Keratinocyte (primary cell): ENCODE results near the gene SARS1. TPM values are rescaled to one million over a fixed set of nuclear protein-coding genes. Genes with fewer than 3 reads are reported as not detected.

Experiments
- DNase-seq: peaks from one replicate; pipeline ENCODE4 v3.0.0-alpha.2; 2011; ENCODE audit warnings: low read depth, missing footprints, low spot score
- FAIRE-seq: peaks from 2 replicates; lab custom pipeline; 2011; peaks lifted over from hg19 to GRCh38; lab: Jason Lieb, UNC
- H2AFZ ChIP-seq: 2 replicates; pipeline ENCODE4 v1.6.0; 2012; ENCODE audit warnings: low read length, control low read depth, inconsistent platforms; ENCODE audit not compliant: control insufficient read depth
- H3K27ac ChIP-seq: 2 replicates; pipeline ENCODE4 v1.5.1; 2011; ENCODE audit warnings: low read length; ENCODE audit not compliant: control insufficient read depth, insufficient read depth
- H3K27me3 ChIP-seq: 3 replicates; pipeline ENCODE4 v1.6.0; 2011; ENCODE audit warnings: low read length; ENCODE audit not compliant: control insufficient read depth, insufficient read depth; ENCODE audit errors: extremely low read depth
- H3K36me3 ChIP-seq, 2 experiments: 2 replicates in 1 of 2; 3 replicates in 1 of 2; pipeline ENCODE4 v1.5.1; 2011; ENCODE audit warnings: low read length in 2 of 2, mild to moderate bottlenecking in 1 of 2; ENCODE audit not compliant: control insufficient read depth in 2 of 2, insufficient read depth in 2 of 2; ENCODE audit errors: extremely low read depth in 1 of 2
- H3K4me1 ChIP-seq: 3 replicates; pipeline ENCODE4 v1.5.1; 2011; ENCODE audit warnings: low read length; ENCODE audit not compliant: control insufficient read depth, insufficient read depth; ENCODE audit errors: extremely low read depth
- H3K4me2 ChIP-seq: 3 replicates; pipeline ENCODE4 v1.6.0; 2011; ENCODE audit warnings: low read depth, low read length; ENCODE audit not compliant: control insufficient read depth, insufficient read depth; ENCODE audit errors: extremely low read depth
- H3K4me3 ChIP-seq, 3 experiments: fragments of 200-600 bp in 1 of 3; sonication (generic) in 1 of 3; 2 replicates in 2 of 3; 3 replicates in 1 of 3; pipeline ENCODE4 v1.5.1; 2011 to 2016; ENCODE audit warnings: low read length in 3 of 3, mild to moderate bottlenecking in 3 of 3, control low read depth in 2 of 3, inconsistent platforms in 1 of 3, low read depth in 1 of 3, mixed read lengths in 1 of 3, mixed run types in 1 of 3, moderate library complexity in 1 of 3; ENCODE audit not compliant: control insufficient read depth in 2 of 3, insufficient read depth in 2 of 3; ENCODE audit errors: extremely low read depth in 1 of 3
- H3K79me2 ChIP-seq: 2 replicates; pipeline ENCODE4 v1.6.0; 2012; ENCODE audit warnings: low read length; ENCODE audit not compliant: control insufficient read depth, insufficient read depth
- H3K9ac ChIP-seq: 3 replicates; pipeline ENCODE4 v1.6.0; 2011; ENCODE audit warnings: low read length; ENCODE audit not compliant: control insufficient read depth, insufficient read depth; ENCODE audit errors: extremely low read depth
- H3K9me1 ChIP-seq: 3 replicates; pipeline ENCODE4 v1.6.0; 2011; ENCODE audit warnings: low read length; ENCODE audit not compliant: control insufficient read depth, insufficient read depth; ENCODE audit errors: extremely low read depth
- H3K9me3 ChIP-seq: 2 replicates; pipeline ENCODE4 v1.5.1; 2012; ENCODE audit warnings: low read depth, low read length; ENCODE audit not compliant: control insufficient read depth
- H4K20me1 ChIP-seq: 3 replicates; pipeline ENCODE4 v1.6.0; 2011; ENCODE audit warnings: low read length; ENCODE audit not compliant: control insufficient read depth, insufficient read depth; ENCODE audit errors: extremely low read depth
- CTCF ChIP-seq, 3 experiments: IDR thresholded peaks in 1 of 3; conservative IDR thresholded peaks in 1 of 3; optimal IDR thresholded peaks in 1 of 3; 2 replicates in 2 of 3; 3 replicates in 1 of 3; pipeline versions ENCODE3 to v1.5.1; 2011; ENCODE audit warnings: low read length in 3 of 3, mild to moderate bottlenecking in 3 of 3, moderate library complexity in 2 of 3, control low read depth in 1 of 3, inconsistent platforms in 1 of 3; ENCODE audit not compliant: insufficient read depth in 2 of 3; ENCODE audit errors: extremely low read depth in 1 of 3
- EZH2 ChIP-seq: IDR thresholded peaks from one replicate; pipeline ENCODE4 v1.6.1; 2012; ENCODE audit warnings: inconsistent platforms, mild to moderate bottlenecking, low read length, moderate library complexity
- dilution Hi-C: fragments of 300-500 bp; cut with MboI; formaldehyde crosslinking; loops from one replicate; pipeline ENCODE4 v1.7.0; 2020; ENCODE audit warnings: low sequenced_read_pairs; ENCODE audit not compliant: extremely low pct_ligation_motif_present
- polyA plus RNA-seq, 5 experiments: library from polyadenylated mRNA; depleted of rRNA in 3 of 5; stranded (reverse) in 3 of 5; stranded (forward) in 1 of 5; unstranded in 1 of 5; fragments of >200 nt; gene quantifications; 1 replicate in 1 of 5; 2 replicates in 3 of 5; 3 replicates in 1 of 5; pipeline versions ENCODE4 v1.2.1 to v1.2.3, GENCODE V29; 2011 to 2012; ENCODE audit warnings: missing spikeins in 2 of 5, low read depth in 1 of 5, low replicate concordance in 1 of 5

SARS1 gene
- polyA plus RNA-seq, 1 donor (not counting 4 experiments of a cell fraction or from before 2014, with no cell fraction given) = 203 TPM

- Histone ChIP-seq H3K9ac (no peak overlapping the region), H3K79me2 (peaks cover 26% of the 10 kb centered on the region), H4K20me1 (peaks cover 6% of the 10 kb centered on the region), H3K4me3 (no peak overlapping the region), H3K9me1 (no peaks in the 10 kb centered on the region), H3K4me2 (no peak overlapping the region), H3K27ac (no peak overlapping the region), H2AFZ (no peak overlapping the region), H3K27me3 (no peaks in the 10 kb centered on the region), H3K9me3 (no peaks in the 10 kb centered on the region), H3K36me3 (peaks cover 45 to 63% of the 10 kb centered on the region in 2 experiments), H3K4me1 (peaks cover 4% of the 10 kb centered on the region)
- dilution Hi-C loops = no loop called here
- FAIRE-seq = no peak
- DNase-seq = no peak
- TF ChIP-seq CTCF (optimal IDR thresholded peaks at IDR 0.05 in 1 of 3, IDR thresholded peaks at IDR 0.05 in 1 of 3, conservative IDR thresholded peaks at IDR 0.05 in 1 of 3; ENCODE audit: extremely low read depth in 1 of 3, insufficient read depth in 2 of 3, low read length in 3 of 3) (no peak), EZH2 (no peak)
Measured at GRCh38 chr1:109231066-109231465, 17.3 kb downstream of the SARS1 start.

GRCh38 chr1:109235137-109235536, 21.4 kb downstream of the SARS1 start:
- Histone ChIP-seq H3K4me1 (peaks cover 20% of the 10 kb centered on the region), H2AFZ (no peak overlapping the region), H3K9ac (no peak overlapping the region), H3K9me3 (no peaks in the 10 kb centered on the region), H3K27me3 (no peaks in the 10 kb centered on the region), H3K4me3 (no peak overlapping the region), H3K4me2 (no peak overlapping the region), H4K20me1 (peaks cover 2% of the 10 kb centered on the region), H3K36me3 (peaks cover 52 to 67% of the 10 kb centered on the region in 2 experiments), H3K27ac (no peak overlapping the region), H3K79me2 (peaks cover 3% of the 10 kb centered on the region), H3K9me1 (peaks cover 3% of the 10 kb centered on the region)
- TF ChIP-seq EZH2 (no peak), CTCF (optimal IDR thresholded peaks at IDR 0.05 in 1 of 3, IDR thresholded peaks at IDR 0.05 in 1 of 3, conservative IDR thresholded peaks at IDR 0.05 in 1 of 3; ENCODE audit: extremely low read depth in 1 of 3, insufficient read depth in 2 of 3, low read length in 3 of 3) (no peak)
- DNase-seq = no peak
- dilution Hi-C loops = no loop called here
- no peak for FAIRE-seq
